Effector memory CD8-positive, alpha-beta T cell (primary cell): ENCODE data around the gene P4HB.

Experiments
- ATAC-seq: fragments of 150-1000 bp; cut with Tn5 transposase; replicated peaks from 2 replicates; pipeline ENCODE4 v1.10.0; 2021; ENCODE audit warnings: mild to moderate bottlenecking, moderate library complexity
- DNase-seq, 3 experiments: peaks; one replicate each; pipeline ENCODE4 v3.0.0; 2021
- H3K27ac Mint-ChIP-seq, 2 donors: one replicate each; pipeline ENCODE4 v1.8.0; 2022; ENCODE audit warnings: mild to moderate bottlenecking in 2 of 2, mixed read lengths in 2 of 2, moderate library complexity in 2 of 2
- H3K27me3 Mint-ChIP-seq, 2 donors: one replicate each; pipeline ENCODE4 v1.8.0; 2022; ENCODE audit warnings: mixed read lengths in 2 of 2
- H3K36me3 Mint-ChIP-seq: one replicate; pipeline ENCODE4 v1.8.0; 2022; ENCODE audit warnings: mild to moderate bottlenecking, moderate library complexity, mixed read lengths; ENCODE audit not compliant: insufficient read depth
- H3K4me1 Mint-ChIP-seq, 2 donors: one replicate each; pipeline ENCODE4 v1.8.0; 2022; ENCODE audit warnings: low read depth in 2 of 2, mixed read lengths in 2 of 2
- H3K4me3 Mint-ChIP-seq, 2 donors: one replicate each; pipeline ENCODE4 v1.8.0; 2022; ENCODE audit warnings: mild to moderate bottlenecking in 2 of 2, mixed read lengths in 2 of 2, moderate library complexity in 2 of 2
- H3K9me3 Mint-ChIP-seq, 2 donors: one replicate each; pipeline ENCODE4 v1.8.0; 2022; ENCODE audit warnings: mixed read lengths in 2 of 2

The P4HB gene

GRCh38 chr17:81902023-81902652 is 41.8 kb upstream of the P4HB start, which contains the start of gene NPB:
Gene NPB (plus strand): TSS chr17:81902238. CDS start chr17:81902278, 40 bp downstream.
- DNase-seq: no peak
- peaks cover 25% of the 10 kb centered on the region for H3K36me3 Mint-ChIP-seq
- peak within 1 kb of the TSS; percentile 9 to 21 for H3K4me3 Mint-ChIP-seq
- peaks cover 8 to 12% of the 10 kb centered on the region in 2 donors for H3K27me3 Mint-ChIP-seq
- no peaks in the 10 kb centered on the region for H3K9me3 Mint-ChIP-seq
- H3K4me1 Mint-ChIP-seq: peaks cover 0 to 7% of the 10 kb centered on the region in 2 donors
- ATAC-seq: peak; percentile 76
- no peak within 1 kb of the TSS for H3K27ac Mint-ChIP-seq

DNA sequence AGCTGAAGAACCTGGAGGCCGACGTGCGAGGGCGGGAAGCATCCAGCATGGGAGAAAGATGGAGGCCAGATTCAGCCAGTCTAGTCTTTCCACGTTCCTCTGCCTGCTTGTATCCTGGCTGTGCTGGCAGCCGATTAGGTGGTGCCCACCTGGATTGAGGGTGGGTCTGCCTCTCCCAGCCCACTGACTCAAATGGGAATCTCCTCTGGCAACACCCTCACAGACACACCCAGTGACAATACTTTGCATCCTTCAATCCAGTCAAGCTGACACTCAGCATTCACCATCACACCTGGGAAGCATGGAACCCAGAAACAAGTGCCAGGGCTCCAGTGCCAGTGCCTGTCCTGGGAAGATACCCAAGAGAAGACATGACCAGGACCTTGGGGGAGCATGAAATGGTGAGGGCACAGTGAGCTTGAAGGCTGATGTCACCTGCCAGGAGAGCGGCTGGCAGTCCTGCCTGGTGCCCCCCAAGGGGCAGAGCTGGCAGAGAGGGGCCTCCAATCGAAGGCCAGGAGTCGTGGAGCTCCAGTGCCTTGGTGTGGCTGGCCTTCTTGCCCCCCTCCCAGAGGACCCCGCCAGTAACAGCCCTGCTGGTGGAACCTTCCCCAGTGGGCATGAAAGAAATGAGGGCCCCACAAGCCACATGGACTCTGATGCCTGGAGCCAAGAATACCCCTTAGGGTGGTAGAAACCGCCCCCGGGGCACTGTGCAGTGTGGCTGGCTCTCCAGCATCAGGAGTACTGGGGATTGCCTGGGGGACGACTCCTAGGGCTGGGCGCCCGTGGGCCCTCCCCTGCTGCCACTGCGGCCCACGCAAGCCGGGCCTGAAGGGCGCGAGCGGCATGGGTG is 41.1 kb upstream of the P4HB start:
- H3K36me3 Mint-ChIP-seq: peaks cover 32% of the 10 kb centered on the region
- peaks cover 8 to 12% of the 10 kb centered on the region in 2 donors for H3K27me3 Mint-ChIP-seq
- DNase-seq (no peak), ATAC-seq (peak; percentile 20)
- peak overlapping the region; percentile 9 to 21 for H3K4me3 Mint-ChIP-seq
- H3K27ac Mint-ChIP-seq: no peak overlapping the region
- H3K4me1 Mint-ChIP-seq: peaks cover 0 to 7% of the 10 kb centered on the region in 2 donors
- no peaks in the 10 kb centered on the region for H3K9me3 Mint-ChIP-seq

- Mint-ChIP-seq H3K36me3 (peaks cover 42% of the 10 kb centered on the region), H3K4me1 (peaks cover 0 to 7% of the 10 kb centered on the region in 2 donors), H3K9me3 (no peaks in the 10 kb centered on the region), H3K27ac (no peak overlapping the region), H3K4me3 (peak overlapping the region in 1 of 2 donors; percentile 9), H3K27me3 (peaks cover 8 to 12% of the 10 kb centered on the region in 2 donors)
- ATAC-seq (no peak), DNase-seq (no peak)
Measured at GRCh38 chr17:81900181-81900820, 40.0 kb upstream of the P4HB start.

DNA sequence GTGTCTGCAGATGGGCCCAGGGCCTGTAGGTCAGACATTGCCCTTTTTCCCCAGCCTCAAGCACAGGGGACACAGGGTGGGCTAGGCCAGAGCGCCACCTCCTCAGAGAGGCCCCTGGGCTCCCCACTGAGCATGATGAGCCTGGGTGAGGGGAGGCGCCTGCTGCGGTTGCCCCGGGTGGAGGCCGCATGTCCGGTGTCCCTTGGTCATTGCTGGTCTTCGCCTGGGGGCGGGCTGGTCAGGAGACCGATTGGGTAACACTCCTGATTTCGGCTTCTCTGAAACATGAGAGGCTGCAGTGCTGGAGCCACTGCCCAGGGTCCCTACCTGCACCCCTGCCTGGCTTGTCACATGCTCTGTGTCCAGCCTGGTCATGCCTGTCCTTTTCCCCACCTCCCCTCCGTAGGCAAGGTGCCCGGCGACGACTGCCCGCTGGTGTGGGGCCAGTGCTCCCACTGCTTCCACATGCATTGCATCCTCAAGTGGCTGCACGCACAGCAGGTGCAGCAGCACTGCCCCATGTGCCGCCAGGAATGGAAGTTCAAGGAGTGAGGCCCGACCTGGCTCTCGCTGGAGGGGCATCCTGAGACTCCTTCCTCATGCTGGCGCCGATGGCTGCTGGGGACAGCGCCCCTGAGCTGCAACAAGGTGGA is 39.3 kb upstream of the P4HB start:
- DNase-seq (no peak), ATAC-seq (no peak)
- Mint-ChIP-seq H3K27me3 (peaks cover 8 to 12% of the 10 kb centered on the region in 2 donors), H3K9me3 (no peaks in the 10 kb centered on the region), H3K27ac (no peak overlapping the region), H3K36me3 (peaks cover 48% of the 10 kb centered on the region), H3K4me3 (no peak overlapping the region), H3K4me1 (peaks cover 0 to 7% of the 10 kb centered on the region in 2 donors)

GRCh38 chr17:81898885-81899284 is 38.5 kb upstream of the P4HB start:
- Mint-ChIP-seq H3K9me3 (no peaks in the 10 kb centered on the region), H3K4me3 (no peak overlapping the region), H3K27me3 (peaks cover 8 to 12% of the 10 kb centered on the region in 2 donors), H3K27ac (no peak overlapping the region), H3K36me3 (peaks cover 53% of the 10 kb centered on the region), H3K4me1 (peaks cover 0 to 7% of the 10 kb centered on the region in 2 donors)
- DNase-seq: no peak
- ATAC-seq: no peak

DNA sequence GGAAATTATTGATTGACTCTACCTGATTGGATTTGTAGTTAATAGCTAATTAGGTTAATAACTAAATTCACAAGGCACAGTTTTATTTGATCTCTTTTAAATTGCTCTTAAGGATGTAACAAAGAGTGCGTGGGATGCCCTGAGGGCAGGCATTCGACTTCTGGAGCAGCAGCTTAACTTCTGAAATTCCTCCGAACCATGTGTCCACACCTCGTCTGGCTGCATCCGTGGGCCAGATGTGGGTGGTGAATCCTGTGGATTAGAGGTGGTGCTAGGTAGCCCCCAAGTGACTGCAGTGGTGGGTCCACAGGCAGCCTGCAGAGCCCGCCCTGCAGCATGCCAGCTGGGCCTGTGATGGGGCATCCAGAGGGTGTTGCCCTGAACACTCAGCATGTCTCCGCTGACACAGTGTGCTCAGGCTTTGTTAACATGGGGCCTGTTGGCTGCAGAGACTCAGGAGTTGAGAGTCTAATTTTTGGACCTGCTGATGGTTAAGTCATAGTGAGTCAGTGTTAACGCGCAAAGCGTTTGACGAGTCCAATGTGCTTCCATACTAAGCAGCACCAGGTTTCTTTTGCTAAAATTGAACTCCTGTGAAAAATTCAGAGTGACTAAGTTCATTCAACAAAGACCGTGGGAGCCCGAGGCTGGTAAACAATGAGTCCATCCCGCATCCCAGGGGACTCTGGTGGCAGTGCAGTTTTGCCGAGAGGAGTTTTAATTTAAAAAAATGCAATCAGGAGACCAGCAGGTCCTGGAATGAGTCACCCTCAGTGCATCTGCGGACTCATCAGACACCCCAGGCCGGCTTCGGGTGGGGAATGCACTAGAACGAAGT is 37.9 kb upstream of the P4HB start:
- peaks cover 8 to 12% of the 10 kb centered on the region in 2 donors for H3K27me3 Mint-ChIP-seq
- DNase-seq (no peak), ATAC-seq (no peak)
- no peaks in the 10 kb centered on the region for H3K9me3 Mint-ChIP-seq
- peaks cover 0 to 7% of the 10 kb centered on the region in 2 donors for H3K4me1 Mint-ChIP-seq
- H3K4me3 Mint-ChIP-seq: no peak overlapping the region
- H3K27ac Mint-ChIP-seq: no peak overlapping the region
- peaks cover 49% of the 10 kb centered on the region for H3K36me3 Mint-ChIP-seq

DNA sequence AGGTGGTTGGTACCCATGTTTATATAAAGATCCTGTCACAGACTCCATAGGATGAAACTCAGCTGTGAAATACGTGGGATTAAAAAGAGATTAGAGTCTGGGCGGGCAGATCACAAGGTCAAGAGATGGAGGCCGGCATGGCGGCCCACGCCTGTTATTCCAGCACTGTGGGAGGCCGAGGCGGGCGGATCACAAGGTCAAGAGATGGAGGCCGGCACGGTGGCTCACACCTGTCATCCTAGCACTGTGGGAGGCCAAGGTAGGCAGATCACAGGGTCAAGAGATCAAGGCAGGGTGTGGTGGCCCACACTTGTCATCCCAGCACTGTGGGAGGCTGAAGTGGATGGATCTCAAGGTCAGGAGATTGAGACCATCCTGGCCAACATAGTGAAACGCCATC is 35.1 kb upstream of the P4HB start:
- ATAC-seq: no peak
- Mint-ChIP-seq H3K27me3 (peaks cover 0 to under 1% of the 10 kb centered on the region in 2 donors), H3K4me3 (no peak overlapping the region), H3K4me1 (peaks cover 0 to 3% of the 10 kb centered on the region in 2 donors), H3K27ac (peak overlapping the region in 1 of 2 donors; percentile 53), H3K9me3 (no peaks in the 10 kb centered on the region), H3K36me3 (peaks cover 69% of the 10 kb centered on the region)
- DNase-seq: no peak

DNA sequence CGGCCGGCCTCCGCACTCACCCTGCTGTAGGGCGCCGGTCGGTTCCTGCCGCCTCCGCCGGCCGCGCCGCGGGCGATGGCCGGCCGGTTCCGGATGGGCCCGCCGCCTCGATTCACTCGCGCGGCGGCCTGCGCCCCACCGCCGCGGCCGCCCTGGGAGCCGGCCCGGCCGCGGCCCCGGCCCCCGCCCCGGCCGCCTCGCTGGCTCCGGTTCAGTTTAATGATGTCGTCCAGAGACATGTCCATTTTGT is 30.9 kb upstream of the P4HB start:
- ATAC-seq (peak; percentile 6), DNase-seq (no peak)
- H3K27ac Mint-ChIP-seq: peak overlapping the region; percentile 97
- H3K9me3 Mint-ChIP-seq: no peaks in the 10 kb centered on the region
- H3K27me3 Mint-ChIP-seq: no peaks in the 10 kb centered on the region
- peaks cover 4 to 11% of the 10 kb centered on the region in 2 donors for H3K4me1 Mint-ChIP-seq
- peaks cover 79% of the 10 kb centered on the region for H3K36me3 Mint-ChIP-seq
- H3K4me3 Mint-ChIP-seq: peak overlapping the region; percentile 91 to 93

GRCh38 chr17:81890447-81891302 is 30.3 kb upstream of the P4HB start:
- Mint-ChIP-seq H3K27me3 (no peaks in the 10 kb centered on the region), H3K4me3 (peak overlapping the region; percentile 91 to 93), H3K9me3 (no peaks in the 10 kb centered on the region), H3K27ac (peak overlapping the region; percentile 97), H3K36me3 (peaks cover 73% of the 10 kb centered on the region), H3K4me1 (peaks cover 4 to 13% of the 10 kb centered on the region in 2 donors)
- ATAC-seq (no peak), DNase-seq (no peak)

GRCh38 chr17:81889602-81890001 is 29.3 kb upstream of the P4HB start:
- H3K27me3 Mint-ChIP-seq: no peaks in the 10 kb centered on the region
- H3K36me3 Mint-ChIP-seq: peaks cover 75% of the 10 kb centered on the region

GRCh38 chr17:81888988-81889595 is 28.8 kb upstream of the P4HB start:
- peak overlapping the region; percentile 77 to 86 for H3K27ac Mint-ChIP-seq
- H3K4me1 Mint-ChIP-seq: peaks cover 4 to 17% of the 10 kb centered on the region in 2 donors
- ATAC-seq (no peak), DNase-seq (no peak)
- peaks cover 75% of the 10 kb centered on the region for H3K36me3 Mint-ChIP-seq
- H3K9me3 Mint-ChIP-seq: no peaks in the 10 kb centered on the region
- H3K4me3 Mint-ChIP-seq: peak overlapping the region; percentile 91 to 93
- H3K27me3 Mint-ChIP-seq: no peaks in the 10 kb centered on the region

More at GRCh38 chr17:81889602-81890001, 29.3 kb upstream of the P4HB start:
- Mint-ChIP-seq H3K9me3 (no peaks in the 10 kb centered on the region), H3K4me1 (peaks cover 4 to 17% of the 10 kb centered on the region in 2 donors), H3K4me3 (peak overlapping the region; percentile 91 to 93), H3K27ac (peak overlapping the region; percentile 97)
- DNase-seq: no peak
- ATAC-seq: no peak
